ENCODE data around the gene PUM1.

PUM1 gene

GRCh38 chr1:31029026-31029425 is 36.5 kb downstream of the PUM1 start:
- DNase-seq (ENCODE audit: low read depth in 3 of 3), result no peak

DNA sequence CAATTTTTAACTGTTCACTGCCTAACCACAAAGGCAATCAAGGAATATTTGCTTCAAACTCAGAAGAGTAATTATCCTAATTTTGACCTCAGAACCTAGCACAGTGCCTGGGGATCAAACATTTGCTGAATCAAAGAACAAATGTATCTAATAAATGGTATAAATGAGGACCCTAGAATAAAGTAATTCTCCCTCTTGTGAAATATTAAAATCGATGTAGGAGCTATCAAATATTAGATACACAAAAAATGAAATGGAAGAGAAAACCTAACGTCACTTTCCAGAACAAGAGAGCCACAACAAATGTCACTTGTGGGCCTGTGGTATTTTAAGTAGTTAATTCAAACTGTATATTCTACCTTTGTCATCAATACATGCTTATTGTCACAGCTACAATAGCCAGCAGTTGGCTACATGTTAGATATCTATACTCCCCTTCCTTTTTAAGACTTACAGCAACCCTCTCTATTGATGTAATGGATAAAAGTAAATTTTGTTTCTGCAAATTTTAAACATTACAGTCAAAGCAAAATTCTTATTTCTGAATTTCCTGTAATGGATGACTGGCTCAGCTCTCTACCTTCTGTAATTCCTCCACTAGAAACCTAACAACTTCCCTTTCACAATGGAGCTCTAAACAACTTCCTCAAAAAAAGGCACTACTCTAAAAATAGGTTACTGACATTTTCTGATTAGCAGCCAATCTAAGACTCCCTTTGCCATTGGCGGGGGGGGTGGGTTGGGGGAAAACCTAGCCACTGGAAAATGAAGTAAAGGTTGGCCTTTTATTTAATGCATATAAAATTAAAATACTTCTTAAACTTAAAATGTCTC is 37.6 kb downstream of the PUM1 start:
- no peak for DNase-seq (ENCODE audit: low read depth in 3 of 3)

- no peak for DNase-seq (ENCODE audit: low read depth in 3 of 3)
Observed at GRCh38 chr1:31022259-31022658, 43.3 kb downstream of the PUM1 start.

DNA sequence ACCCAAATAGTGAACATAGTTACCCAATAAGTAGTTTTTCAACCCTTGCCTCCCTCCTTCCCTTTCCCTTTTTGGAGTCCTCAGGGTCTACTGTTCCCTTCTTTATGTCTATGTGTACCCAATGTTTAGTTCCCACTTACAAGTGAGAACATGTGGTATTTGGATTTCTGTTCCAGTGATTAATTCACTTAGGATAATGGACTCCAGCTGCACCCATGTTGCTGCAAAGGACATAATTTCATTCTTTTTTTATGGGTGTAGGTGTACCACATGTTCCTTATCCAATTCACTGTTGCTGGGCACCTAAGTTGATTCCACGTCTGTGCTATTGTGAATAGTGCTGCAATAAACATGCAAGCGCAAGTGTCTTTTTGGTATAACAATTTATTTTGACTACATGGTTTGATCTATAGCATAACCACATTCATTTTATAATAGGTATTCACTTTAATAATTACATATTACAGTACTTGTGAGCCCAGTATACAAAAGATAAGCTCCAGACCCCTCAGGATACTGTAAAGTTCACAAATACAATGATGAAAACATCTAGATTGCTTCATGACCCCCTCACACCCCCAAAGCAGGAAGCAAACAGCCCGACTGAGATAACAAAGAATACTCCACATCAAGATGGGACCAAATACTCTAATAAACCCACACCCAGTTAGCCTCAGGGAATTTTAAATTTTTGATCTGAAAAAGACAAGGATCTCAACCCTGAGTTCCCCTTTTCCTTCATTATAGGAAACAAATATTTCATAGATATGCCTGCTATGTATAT is 45.3 kb downstream of the PUM1 start:
- DNase-seq (ENCODE audit: low read depth in 3 of 3), result no peak

- DNase-seq (ENCODE audit: low read depth in 3 of 3), result no peak
Observed at GRCh38 chr1:31019401-31019800, 46.1 kb downstream of the PUM1 start.

DNA sequence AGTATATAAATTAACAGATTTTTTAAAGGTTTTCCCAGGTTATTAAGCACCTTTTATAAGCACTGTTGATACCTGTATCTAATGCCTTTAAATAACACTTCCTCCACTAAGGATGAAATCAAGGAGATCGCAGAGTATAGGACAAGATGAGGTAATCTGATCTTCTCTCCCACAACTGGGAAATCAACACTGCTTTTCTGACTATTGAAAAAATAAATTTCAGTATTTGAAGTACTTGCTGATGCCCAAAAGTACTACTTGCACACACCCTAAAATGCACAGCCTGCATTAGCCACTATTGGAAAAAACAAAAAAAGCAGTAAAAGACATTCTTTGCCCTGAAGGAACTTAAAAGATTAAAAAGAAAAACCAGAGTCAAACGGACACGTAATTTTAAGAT is 48.6 kb downstream of the PUM1 start:
- DNase-seq (ENCODE audit: low read depth in 3 of 3), result no peak

DNA sequence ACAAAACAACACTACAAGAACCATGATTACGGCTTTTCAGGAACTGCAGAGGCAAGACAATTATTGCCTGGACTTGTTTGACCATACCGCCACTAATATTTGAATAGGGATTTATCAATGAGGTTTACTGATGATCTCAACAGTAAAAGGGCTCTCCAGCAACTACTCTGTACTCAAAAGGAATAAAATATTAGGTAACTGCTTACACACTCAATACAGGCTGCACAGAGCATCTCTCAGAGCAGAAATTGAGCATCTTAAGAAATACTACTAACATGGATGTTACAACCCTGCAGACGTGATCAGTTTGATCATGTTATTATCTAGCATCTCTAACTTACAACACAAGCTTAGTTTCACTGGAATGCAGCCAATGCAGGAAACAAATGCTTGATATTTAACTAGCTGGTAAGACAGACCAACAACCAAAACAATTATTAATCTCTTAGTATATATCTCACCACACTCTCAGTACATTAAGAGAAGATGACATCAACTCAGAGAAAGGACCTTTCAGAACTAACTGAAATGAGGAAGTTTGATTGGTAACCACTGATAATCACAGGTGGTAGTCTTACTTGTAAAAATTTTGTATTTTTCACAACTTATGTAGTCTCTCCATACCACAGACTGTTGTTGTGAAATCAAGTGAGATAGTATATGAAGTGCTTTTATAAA is 52.2 kb downstream of the PUM1 start:
- no peak for DNase-seq (ENCODE audit: low read depth in 3 of 3)

- DNase-seq (ENCODE audit: low read depth in 3 of 3), result no peak
Observed at GRCh38 chr1:31012210-31012924, 53.1 kb downstream of the PUM1 start.

- DNase-seq (ENCODE audit: low read depth in 3 of 3), result no peak
Observed at GRCh38 chr1:31011719-31012118, 53.8 kb downstream of the PUM1 start.

GRCh38 chr1:31010086-31010989 is 55.2 kb downstream of the PUM1 start:
- peak; percentile 16 to 21 (median 16) for DNase-seq (ENCODE audit: low read depth in 3 of 3)

DNA sequence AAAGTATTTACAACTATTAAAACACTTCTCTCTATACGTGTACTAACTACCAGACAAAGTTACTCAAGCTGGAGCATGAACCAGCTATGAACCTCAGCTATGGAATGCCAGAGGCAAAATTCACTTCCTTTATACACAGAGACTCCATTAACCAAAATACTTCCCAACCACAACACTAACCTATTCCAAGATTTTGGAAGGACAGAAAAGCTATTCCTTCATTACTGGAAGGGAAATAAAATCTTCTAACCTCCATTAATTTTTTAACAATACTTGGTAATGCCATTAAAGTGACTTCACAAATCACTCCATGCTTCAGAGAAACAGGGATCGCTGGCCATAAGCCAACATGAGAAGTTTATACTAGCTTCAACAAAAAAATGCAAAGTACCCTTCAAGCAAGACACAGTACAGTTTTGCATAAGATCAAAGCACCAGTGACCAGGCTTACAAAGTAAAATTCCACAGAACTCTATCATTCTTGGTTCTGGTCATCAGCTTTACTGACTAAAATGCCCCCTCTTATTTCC is 58.0 kb downstream of the PUM1 start:
- no peak for DNase-seq (ENCODE audit: low read depth in 3 of 3)

DNA sequence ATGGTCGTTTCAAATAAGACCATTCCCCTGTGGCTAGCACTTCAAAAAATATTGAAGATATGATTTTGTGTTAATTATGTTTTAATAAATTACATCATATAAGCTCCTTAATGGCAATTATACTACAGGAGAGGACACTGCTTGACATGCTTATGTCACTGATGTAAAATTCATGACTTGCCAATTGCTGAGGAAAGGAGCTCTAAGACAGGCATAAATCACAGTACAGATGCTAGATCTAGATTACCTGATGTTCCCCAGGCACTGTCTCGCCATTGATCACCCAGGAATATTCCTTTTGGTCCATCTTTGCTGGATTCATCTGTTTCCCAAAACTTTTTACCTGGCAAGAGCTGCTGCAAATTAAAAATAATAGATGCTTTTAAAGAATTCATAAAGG is 58.8 kb downstream of the PUM1 start:
- DNase-seq (ENCODE audit: low read depth in 3 of 3), result no peak

DNA sequence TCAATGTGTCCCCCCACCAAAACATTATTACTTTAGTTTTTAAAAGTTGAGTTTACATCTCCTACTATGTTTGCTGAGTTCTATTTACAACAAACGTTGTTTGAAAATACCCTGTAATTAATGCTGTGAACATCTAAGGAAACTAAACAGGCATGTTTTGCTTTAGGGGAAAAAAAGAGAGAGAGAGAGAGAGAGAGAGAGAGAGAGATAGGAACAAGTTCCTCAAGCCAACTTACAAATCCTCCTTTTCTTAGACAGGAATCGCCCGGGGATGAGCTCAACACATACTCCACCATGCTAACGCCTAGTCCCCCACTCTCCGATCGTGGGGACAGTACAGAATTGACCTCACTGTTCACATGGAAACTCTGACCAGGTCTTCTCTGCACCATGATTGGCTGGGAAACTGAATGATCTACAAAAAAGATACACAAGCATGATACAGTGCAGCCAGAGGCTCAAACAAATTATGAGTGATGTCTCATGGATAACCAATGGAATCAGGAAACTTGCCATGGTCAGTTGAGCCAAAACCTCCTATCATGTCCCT is 59.8 kb downstream of the PUM1 start:
- no peak for DNase-seq (ENCODE audit: low read depth in 3 of 3)

DNA sequence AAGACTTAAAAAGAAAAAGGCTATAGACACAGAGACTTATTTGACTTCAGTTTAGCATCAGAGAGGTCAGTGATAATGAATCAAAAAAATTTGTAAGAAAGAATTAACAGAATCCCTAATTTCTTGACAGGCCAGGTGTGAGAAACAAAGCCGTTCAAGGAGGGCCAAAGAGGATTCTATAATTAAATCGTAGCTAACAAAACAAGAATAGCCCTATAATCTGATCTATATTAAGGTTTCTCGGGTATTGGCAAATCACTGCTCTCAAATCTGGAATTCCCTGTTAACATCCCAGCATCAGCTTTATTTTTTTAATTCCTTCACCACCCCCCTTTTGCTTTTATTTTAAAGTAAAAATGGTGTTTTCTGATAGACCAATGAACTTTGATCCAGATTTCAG is 60.3 kb downstream of the PUM1 start:
- DNase-seq (ENCODE audit: low read depth in 3 of 3), result no peak

DNA sequence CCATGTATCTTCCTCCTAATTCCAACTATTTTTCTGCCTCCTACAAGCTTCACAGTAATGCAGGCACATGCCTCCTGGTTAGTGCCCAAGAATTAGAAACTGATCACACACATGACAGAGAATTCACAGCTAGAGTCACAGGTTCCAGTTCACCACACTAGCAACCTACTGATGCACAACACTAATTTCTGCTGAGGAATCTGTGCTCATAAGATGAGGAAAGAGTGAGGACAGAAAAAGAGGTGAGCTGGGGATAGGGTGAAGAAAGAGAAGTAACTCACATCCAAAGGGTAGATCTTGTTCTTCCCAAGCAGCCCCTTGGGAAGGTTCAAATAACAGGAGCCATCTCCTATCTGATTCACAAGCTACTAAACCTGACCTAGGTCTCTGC is 61.3 kb downstream of the PUM1 start:
- no peak for DNase-seq (ENCODE audit: low read depth in 3 of 3)

DNA sequence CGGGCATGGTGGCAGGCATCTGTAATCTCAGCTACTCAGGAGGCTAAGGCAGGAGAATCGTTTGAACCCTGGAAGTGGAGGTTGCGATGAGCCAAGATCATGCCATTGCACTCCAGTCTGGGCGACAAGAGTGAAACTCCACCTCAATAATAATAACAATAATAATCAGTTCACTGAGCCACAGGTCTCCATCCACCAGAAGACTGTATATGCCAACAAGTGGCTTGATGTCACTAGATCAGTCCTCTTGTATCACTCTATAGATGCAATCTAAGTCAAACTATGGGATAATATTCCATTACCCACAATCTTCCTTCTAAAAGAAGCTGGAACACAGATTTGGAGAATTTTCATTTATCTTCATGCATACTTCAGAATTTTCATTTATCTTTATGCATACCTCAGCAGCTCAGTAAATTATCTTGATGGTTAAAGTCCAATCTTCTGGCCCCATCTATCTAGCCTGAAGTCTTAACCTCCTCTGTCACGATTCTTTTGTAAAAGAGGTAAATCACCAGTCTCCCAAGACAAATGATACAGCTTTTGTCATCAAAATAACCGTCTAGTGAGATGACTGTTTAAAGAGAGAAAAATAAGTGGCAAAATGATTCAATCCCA is 61.8 kb downstream of the PUM1 start:
- DNase-seq (ENCODE audit: low read depth in 3 of 3), result no peak

GRCh38 chr1:31000301-31000700 is 65.2 kb downstream of the PUM1 start:
- no peak for DNase-seq (ENCODE audit: low read depth in 3 of 3)

DNA sequence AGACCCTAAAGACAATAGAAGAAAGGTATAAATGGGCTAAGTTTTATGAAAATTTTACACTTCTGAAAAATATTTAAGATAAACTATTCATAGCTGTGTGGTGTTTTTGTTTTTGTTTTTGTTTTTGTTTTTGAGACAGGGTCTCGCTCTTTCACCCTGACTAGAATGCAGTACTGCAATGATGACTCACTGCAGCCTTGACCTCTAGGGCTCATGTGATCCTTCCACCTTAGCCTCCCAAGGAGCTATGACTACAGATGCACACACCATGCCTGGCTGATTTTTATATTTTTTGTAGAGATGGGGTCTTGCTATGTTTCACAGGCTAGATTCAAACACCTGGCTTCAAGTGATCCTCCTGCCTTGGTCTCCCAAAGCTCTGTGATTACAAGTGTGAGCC is 66.6 kb downstream of the PUM1 start:
- DNase-seq (ENCODE audit: low read depth in 3 of 3), result no peak

GRCh38 chr1:30998171-30998570 is 67.3 kb downstream of the PUM1 start:
- no peak for DNase-seq (ENCODE audit: low read depth in 3 of 3)
